HG02642 (cell line): ENCODE data around the gene JADE2.
A peak's percentile ranks its signal among the peaks of the same experiment; 100 is the strongest.
"Not testable (repeated sequence)": the region's sequence is repeated elsewhere in the genome, so short reads cannot be mapped to it uniquely, and the experiment has no call there.

ENCODE experiments used
- ATAC-seq: cut with Tn5 transposase; IDR thresholded peaks from one replicate; pipeline ENCODE4 v1.9.1; 2021; ENCODE audit warnings: mild to moderate bottlenecking; ENCODE audit not compliant: unreplicated experiment, poor library complexity

Gene JADE2

GRCh38 chr5:134547579-134547978 lies 22.1 kb downstream of the JADE2 start:
- ATAC-seq: no peak

- no peak for ATAC-seq
Observed at GRCh38 chr5:134547999-134548658, 22.7 kb downstream of the JADE2 start.

- no peak for ATAC-seq
Observed at GRCh38 chr5:134549714-134550113, 24.2 kb downstream of the JADE2 start.

GRCh38 chr5:134550271-134551214 lies 25.1 kb downstream of the JADE2 start:
- ATAC-seq: no peak

DNA sequence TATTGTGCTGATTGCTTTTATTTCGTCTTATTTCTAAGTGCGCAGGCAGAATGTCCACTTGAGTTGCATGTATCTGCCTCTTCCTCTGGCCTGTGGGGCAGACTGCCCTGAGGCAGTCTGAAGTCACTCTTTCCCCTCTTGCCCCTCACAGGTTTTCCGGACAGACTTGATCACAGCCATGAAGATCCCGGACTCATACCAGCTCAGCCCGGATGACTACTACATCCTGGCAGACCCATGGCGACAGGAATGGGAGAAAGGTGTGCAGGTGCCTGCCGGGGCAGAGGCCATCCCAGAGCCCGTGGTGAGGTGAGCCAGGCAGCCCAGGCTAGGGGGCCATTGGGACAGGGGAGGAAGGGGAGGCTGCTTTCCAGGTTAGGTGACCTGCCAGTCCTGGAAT lies 26.4 kb downstream of the JADE2 start:
- ATAC-seq: no peak

- ATAC-seq: no peak
Observed at GRCh38 chr5:134552301-134552700, 26.8 kb downstream of the JADE2 start.

DNA sequence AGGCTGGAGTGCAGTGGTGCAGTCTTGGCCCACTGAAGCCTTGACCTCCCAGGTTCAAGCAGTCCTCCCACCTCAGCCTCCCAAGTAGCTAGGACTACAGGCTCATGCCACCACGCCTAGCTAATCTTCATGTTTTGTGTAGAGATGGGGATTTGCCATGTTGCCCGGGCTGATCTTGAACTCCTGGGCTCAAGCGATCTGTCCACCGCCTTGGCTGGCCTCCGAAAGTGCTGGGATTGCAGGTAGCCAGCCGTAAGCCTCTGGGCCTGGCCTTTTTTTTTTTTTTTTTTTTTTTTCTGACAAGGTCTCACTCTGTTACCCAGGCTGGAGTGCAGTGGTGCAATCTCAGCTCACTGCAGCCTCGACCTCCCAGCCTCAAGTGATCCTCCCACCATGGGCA lies 27.2 kb downstream of the JADE2 start:
- ATAC-seq: not testable (repeated sequence)

GRCh38 chr5:134553821-134554267 lies 28.4 kb downstream of the JADE2 start:
- no peak for ATAC-seq

DNA sequence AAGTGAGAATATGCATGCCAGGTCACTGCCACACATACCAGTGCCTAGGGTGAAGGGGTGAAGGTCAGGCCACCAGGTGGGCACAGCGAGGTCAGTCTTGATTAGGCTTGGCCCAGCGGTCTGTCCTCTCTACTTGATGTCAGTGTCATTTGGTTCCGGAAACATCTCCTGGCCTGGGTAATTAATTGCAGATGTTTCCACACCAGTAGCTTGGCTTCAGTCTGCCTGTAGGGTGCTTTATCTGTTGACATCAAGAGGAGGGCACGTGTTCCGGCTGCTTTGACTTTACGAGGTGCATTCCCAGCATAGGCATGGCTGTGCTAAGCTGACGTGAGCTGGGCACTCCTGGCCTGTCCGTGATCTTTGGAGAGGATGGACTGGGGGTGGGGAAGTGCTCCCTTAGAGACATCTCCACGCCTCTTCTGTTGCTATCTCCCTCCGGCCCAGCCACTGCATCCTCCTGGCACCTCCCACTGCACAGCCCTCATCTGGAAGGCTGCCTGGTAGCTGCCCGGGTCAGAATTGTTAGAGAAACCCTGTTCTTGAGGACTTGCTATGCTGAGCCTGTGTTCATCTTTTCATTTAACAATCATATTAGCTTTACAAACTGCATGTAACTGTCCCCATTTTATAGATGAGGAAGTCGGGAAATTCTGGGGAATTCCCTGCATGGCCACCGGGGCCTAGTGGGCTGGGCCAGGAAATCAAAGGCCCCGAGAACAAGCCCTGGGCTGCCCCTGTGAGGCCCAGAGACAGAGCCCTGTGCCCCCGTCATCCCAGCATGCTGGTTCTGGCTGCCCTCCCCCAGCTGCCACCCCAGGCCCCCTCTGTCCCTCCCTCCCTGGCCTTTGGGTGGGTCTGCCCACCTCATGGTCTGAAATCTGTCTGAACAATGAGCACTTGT lies 29.1 kb downstream of the JADE2 start:
- ATAC-seq: peak; percentile 48

GRCh38 chr5:134555223-134555889 lies 29.9 kb downstream of the JADE2 start:
- peak; percentile 2 for ATAC-seq

DNA sequence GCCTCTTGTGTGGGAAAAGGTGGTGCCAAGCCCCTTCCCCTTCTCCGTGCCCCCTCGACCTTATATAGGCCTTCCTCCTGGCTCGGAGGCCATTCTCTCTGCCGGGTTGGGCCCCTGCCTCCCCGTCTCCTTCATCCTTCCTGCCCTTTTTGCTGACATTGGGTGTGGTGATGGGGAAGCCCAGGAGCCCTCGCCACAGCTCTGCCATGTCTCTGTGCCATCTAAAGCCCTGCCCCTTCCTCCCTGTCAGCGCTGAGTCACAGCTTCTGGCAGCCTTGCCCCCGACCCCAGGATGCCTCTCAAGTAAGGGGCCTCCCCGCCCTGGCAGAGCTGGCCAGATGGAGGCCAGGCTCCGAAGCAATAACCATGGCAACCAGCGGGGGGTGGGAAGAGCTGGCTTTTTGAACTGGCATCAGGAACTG lies 30.4 kb downstream of the JADE2 start:
- peak; percentile 31 for ATAC-seq

GRCh38 chr5:134556588-134556987 lies 31.1 kb downstream of the JADE2 start:
- ATAC-seq: not testable (repeated sequence)

GRCh38 chr5:134556994-134557393 lies 31.5 kb downstream of the JADE2 start:
- ATAC-seq: no peak

- ATAC-seq: no peak
Observed at GRCh38 chr5:134559672-134560071, 34.2 kb downstream of the JADE2 start.

- ATAC-seq: no peak
Observed at GRCh38 chr5:134560698-134561097, 35.2 kb downstream of the JADE2 start.

GRCh38 chr5:134561871-134562296 lies 36.4 kb downstream of the JADE2 start:
- ATAC-seq: no peak

- no peak for ATAC-seq
Observed at GRCh38 chr5:134563221-134563620, 37.8 kb downstream of the JADE2 start.

DNA sequence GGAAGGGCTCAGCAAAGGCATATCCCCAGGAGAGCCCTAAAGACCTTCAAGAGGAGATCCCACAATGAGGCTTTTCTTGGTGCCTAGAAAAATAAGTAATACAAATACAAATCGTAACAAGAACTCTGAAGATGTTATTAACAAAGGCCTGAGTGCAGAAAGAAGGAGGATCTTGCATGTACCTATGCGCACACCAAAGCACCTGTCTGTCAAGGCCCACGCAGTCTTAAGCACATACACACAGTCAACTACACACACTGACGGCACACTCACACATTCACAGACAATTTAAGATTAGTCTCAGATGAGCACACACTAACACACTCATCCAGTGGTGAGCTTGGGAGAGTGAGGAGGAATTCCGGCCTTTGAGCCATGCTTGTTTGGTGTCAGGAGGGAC lies 38.5 kb downstream of the JADE2 start:
- no peak for ATAC-seq

DNA sequence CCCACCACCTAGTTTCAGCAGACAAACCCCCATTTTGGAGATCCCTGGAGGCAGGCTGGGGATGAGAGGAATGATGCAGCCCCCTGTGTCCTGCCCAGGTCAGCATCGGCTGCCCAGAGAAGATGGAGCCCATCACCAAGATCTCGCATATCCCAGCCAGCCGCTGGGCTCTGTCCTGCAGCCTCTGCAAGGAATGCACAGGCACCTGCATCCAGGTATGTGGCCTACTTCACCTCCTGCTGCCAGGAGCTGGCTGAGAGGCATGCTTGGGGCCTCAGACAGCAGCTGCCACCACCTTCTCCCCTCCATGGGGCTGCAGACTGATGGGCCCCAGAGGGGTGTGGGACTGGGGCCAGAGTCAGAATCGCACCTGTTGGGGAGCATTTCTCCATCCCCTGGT lies 38.9 kb downstream of the JADE2 start:
- no peak for ATAC-seq
